A673 (cell line): Measurements from ENCODE around the gene SVOPL.

Experiments used
- CTCF ChIP-seq: fragments of 300-800, 200-600 bp; sonication (generic); conservative IDR thresholded peaks from 2 replicates; pipeline ENCODE4 v1.5.1; 2017; ENCODE audit warnings: low read depth, mild to moderate bottlenecking, antibody characterized with exemption, low read length, moderate library complexity, mixed read lengths
- EZH2 ChIP-seq: fragments of 200-600 bp; sonication (generic); IDR thresholded peaks from 2 replicates; pipeline ENCODE4 v1.6.1; 2017; ENCODE audit warnings: borderline replicate concordance, low read depth, mild to moderate bottlenecking, mixed read lengths, antibody characterized with exemption, low read length; ENCODE audit not compliant: poor library complexity, severe bottlenecking

GRCh38 chr7:138666385-138666784 is 34.8 kb downstream of the SVOPL start:
- TF ChIP-seq CTCF (no peak), EZH2 (no peak)
